NT2/D1 (cell line): ENCODE measurements around the gene MYO5B.

ENCODE experiments used
- DNase-seq: peaks from one replicate; pipeline ENCODE4 v3.0.0-alpha.2; 2011; ENCODE audit warnings: low read depth, low spot score
- H3K27me3 ChIP-seq: 2 replicates; pipeline ENCODE4 v1.6.0; 2011; ENCODE audit warnings: mild to moderate bottlenecking; ENCODE audit not compliant: insufficient read length, insufficient read depth
- H3K36me3 ChIP-seq: 2 replicates; pipeline ENCODE4 v1.6.1; 2011; ENCODE audit warnings: mild to moderate bottlenecking, low read length, mixed read lengths; ENCODE audit not compliant: insufficient read depth, insufficient read length
- H3K4me1 ChIP-seq: 2 replicates; pipeline ENCODE4 v1.5.1; 2011; ENCODE audit not compliant: insufficient read depth, insufficient read length
- H3K4me3 ChIP-seq: 2 replicates; pipeline ENCODE4 v1.5.1; 2011; ENCODE audit warnings: low read depth; ENCODE audit not compliant: insufficient read length
- H3K9ac ChIP-seq: 2 replicates; pipeline ENCODE4 v1.6.0; 2011; ENCODE audit warnings: low read depth; ENCODE audit not compliant: insufficient read length
- H3K9me3 ChIP-seq: 2 replicates; pipeline ENCODE4 v1.5.1; 2011; ENCODE audit warnings: mild to moderate bottlenecking, low read length; ENCODE audit not compliant: insufficient read depth
- SUZ12 ChIP-seq: IDR thresholded peaks from 2 replicates; pipeline ENCODE4 v1.6.1; 2011; ENCODE audit not compliant: insufficient read length, insufficient read depth; ENCODE audit errors: extremely low read depth
- YY1 ChIP-seq: IDR thresholded peaks from 2 replicates; pipeline ENCODE4 v1.6.1; 2011; ENCODE audit not compliant: insufficient read length, insufficient read depth
- ZNF274 ChIP-seq: IDR thresholded peaks from 2 replicates; pipeline ENCODE4 v1.6.1; 2011; ENCODE audit warnings: mild to moderate bottlenecking, low read depth, low read length

The MYO5B gene

GRCh38 chr18:49976001-49976400 lies 218.9 kb downstream of the MYO5B start:
- DNase-seq: no peak
- Histone ChIP-seq H3K9ac (no peak overlapping the region), H3K4me3 (no peak overlapping the region), H3K9me3 (no peaks in the 10 kb centered on the region), H3K27me3 (no peaks in the 10 kb centered on the region), H3K4me1 (no peaks in the 10 kb centered on the region), H3K36me3 (no peaks in the 10 kb centered on the region)
- TF ChIP-seq ZNF274 (no peak), SUZ12 (no peak), YY1 (no peak)

GRCh38 chr18:49974079-49974478 lies 220.9 kb downstream of the MYO5B start:
- DNase-seq: no peak
- Histone ChIP-seq H3K36me3 (no peaks in the 10 kb centered on the region), H3K27me3 (no peaks in the 10 kb centered on the region), H3K9me3 (no peaks in the 10 kb centered on the region), H3K4me1 (peaks cover 2% of the 10 kb centered on the region), H3K9ac (no peak overlapping the region), H3K4me3 (no peak overlapping the region)
- TF ChIP-seq ZNF274: no peak
- TF ChIP-seq SUZ12: no peak
- no peak for TF ChIP-seq YY1

GRCh38 chr18:49973592-49973991 lies 221.4 kb downstream of the MYO5B start:
- H3K9ac ChIP-seq: no peak overlapping the region
- H3K4me3 ChIP-seq: no peak overlapping the region
- no peaks in the 10 kb centered on the region for H3K9me3 ChIP-seq
- H3K27me3 ChIP-seq: no peaks in the 10 kb centered on the region
- no peak for DNase-seq
- no peak for TF ChIP-seq YY1
- no peak for TF ChIP-seq SUZ12
- TF ChIP-seq ZNF274: no peak
- H3K36me3 ChIP-seq: no peaks in the 10 kb centered on the region
- H3K4me1 ChIP-seq: peaks cover 2% of the 10 kb centered on the region

GRCh38 chr18:49972535-49972934 lies 222.4 kb downstream of the MYO5B start:
- Histone ChIP-seq H3K9me3 (no peaks in the 10 kb centered on the region), H3K4me1 (peaks cover 2% of the 10 kb centered on the region), H3K27me3 (no peaks in the 10 kb centered on the region), H3K36me3 (no peaks in the 10 kb centered on the region), H3K9ac (no peak overlapping the region), H3K4me3 (no peak overlapping the region)
- TF ChIP-seq ZNF274 (no peak), SUZ12 (no peak), YY1 (no peak)
- no peak for DNase-seq

GRCh38 chr18:49971462-49971861 lies 223.5 kb downstream of the MYO5B start:
- Histone ChIP-seq H3K27me3 (no peaks in the 10 kb centered on the region), H3K4me3 (no peak overlapping the region), H3K4me1 (peaks cover 2% of the 10 kb centered on the region), H3K36me3 (no peaks in the 10 kb centered on the region), H3K9ac (no peak overlapping the region), H3K9me3 (no peaks in the 10 kb centered on the region)
- DNase-seq: no peak
- TF ChIP-seq SUZ12 (no peak), YY1 (no peak), ZNF274 (no peak)

GRCh38 chr18:49970319-49970718 lies 224.6 kb downstream of the MYO5B start:
- H3K9me3 ChIP-seq: no peaks in the 10 kb centered on the region
- no peak overlapping the region for H3K9ac ChIP-seq
- peaks cover 2% of the 10 kb centered on the region for H3K4me1 ChIP-seq
- DNase-seq: no peak
- no peaks in the 10 kb centered on the region for H3K36me3 ChIP-seq
- no peak overlapping the region for H3K4me3 ChIP-seq
- no peak for TF ChIP-seq YY1
- TF ChIP-seq ZNF274: no peak
- TF ChIP-seq SUZ12: no peak
- H3K27me3 ChIP-seq: no peaks in the 10 kb centered on the region

GRCh38 chr18:49968644-49969309 lies 226.2 kb downstream of the MYO5B start:
- no peak for DNase-seq
- Histone ChIP-seq H3K9ac (no peak overlapping the region), H3K36me3 (no peaks in the 10 kb centered on the region), H3K4me3 (no peak overlapping the region), H3K27me3 (no peaks in the 10 kb centered on the region), H3K9me3 (no peaks in the 10 kb centered on the region), H3K4me1 (peaks cover 2% of the 10 kb centered on the region)
- TF ChIP-seq ZNF274 (no peak), YY1 (no peak), SUZ12 (no peak)
